SJCRH30 (cell line): ENCODE results near the gene SRXN1. TPM values are rescaled to one million over a fixed set of nuclear protein-coding genes. Genes with fewer than 3 reads are reported as not detected.
A peak's percentile ranks its signal among the peaks of the same experiment; 100 is the strongest.

Experiments used
- DNase-seq, 2 experiments: peaks; one replicate each; pipeline ENCODE4 v3.0.0-alpha.2; 2015 to 2020
- H3K27ac ChIP-seq: fragments of 250-450 bp; sonication (Bioruptor Pico); 2 replicates; pipeline ENCODE4 v1.5.1; 2020; ENCODE audit warnings: mild to moderate bottlenecking, moderate library complexity
- H3K27me3 ChIP-seq: fragments of 250-450 bp; sonication (Bioruptor Pico); 2 replicates; pipeline ENCODE4 v1.5.1; 2020; ENCODE audit warnings: mild to moderate bottlenecking, moderate library complexity
- H3K36me3 ChIP-seq: fragments of 250-450 bp; sonication (Bioruptor Pico); 2 replicates; pipeline ENCODE4 v1.5.1; 2020; ENCODE audit warnings: mild to moderate bottlenecking, moderate library complexity
- H3K4me1 ChIP-seq: fragments of 250-450 bp; sonication (Bioruptor Pico); 2 replicates; pipeline ENCODE4 v1.5.1; 2020; ENCODE audit warnings: mild to moderate bottlenecking, moderate library complexity
- H3K4me3 ChIP-seq: fragments of 250-450 bp; sonication (Bioruptor Pico); 2 replicates; pipeline ENCODE4 v1.5.1; 2020; ENCODE audit warnings: mild to moderate bottlenecking, moderate library complexity
- H3K9me3 ChIP-seq: fragments of 250-450 bp; sonication (Bioruptor Pico); replicated peaks from 2 replicates; pipeline ENCODE4 v1.5.1; 2020; ENCODE audit warnings: mild to moderate bottlenecking, moderate library complexity
- total RNA-seq: library from RNA; depleted of rRNA; stranded (reverse); fragments of >200 nt; shearing (Covaris generic); gene quantifications from 2 replicates; pipeline ENCODE4 v1.2.3, GENCODE V29; 2014

The SRXN1 gene
- total RNA-seq, 1 experiment from 2014 or later = 7.0 TPM

- H3K36me3 ChIP-seq = no peaks in the 10 kb centered on the region
- no peaks in the 10 kb centered on the region for H3K27me3 ChIP-seq
- no peak overlapping the region for H3K4me3 ChIP-seq
- H3K4me1 ChIP-seq = no peaks in the 10 kb centered on the region
- no peaks in the 10 kb centered on the region for H3K9me3 ChIP-seq
- DNase-seq = peak; percentile 35 to 51
- no peak overlapping the region for H3K27ac ChIP-seq
Observed at GRCh38 chr20:641516-641875, 11.5 kb downstream of the SRXN1 start.

GRCh38 chr20:640674-641515 lies 12.1 kb downstream of the SRXN1 start:
- H3K27ac ChIP-seq = no peak overlapping the region
- H3K27me3 ChIP-seq = no peaks in the 10 kb centered on the region
- H3K9me3 ChIP-seq = no peaks in the 10 kb centered on the region
- no peaks in the 10 kb centered on the region for H3K4me1 ChIP-seq
- DNase-seq = no peak
- no peak overlapping the region for H3K4me3 ChIP-seq
- H3K36me3 ChIP-seq = no peaks in the 10 kb centered on the region

- no peak overlapping the region for H3K27ac ChIP-seq
- no peak for DNase-seq
- H3K4me3 ChIP-seq = no peak overlapping the region
- no peaks in the 10 kb centered on the region for H3K9me3 ChIP-seq
- peaks cover 6% of the 10 kb centered on the region; the same call in 1 of the 2 replicates for H3K4me1 ChIP-seq
- H3K27me3 ChIP-seq = 0 out of 2 replicates have a peak, but pooled peaks cover 3% of the 10 kb centered on the region
- no peaks in the 10 kb centered on the region for H3K36me3 ChIP-seq
Observed at GRCh38 chr20:638579-638978, 14.4 kb downstream of the SRXN1 start.

- no peak overlapping the region for H3K4me3 ChIP-seq
- no peaks in the 10 kb centered on the region for H3K9me3 ChIP-seq
- no peak overlapping the region for H3K27ac ChIP-seq
- 0 out of 2 replicates have a peak, but pooled peaks cover 3% of the 10 kb centered on the region for H3K27me3 ChIP-seq
- H3K36me3 ChIP-seq = no peaks in the 10 kb centered on the region
- DNase-seq = no peak
- peaks cover 6% of the 10 kb centered on the region; the same call in 1 of the 2 replicates for H3K4me1 ChIP-seq
Observed at GRCh38 chr20:637559-637958, 15.4 kb downstream of the SRXN1 start.

- Histone ChIP-seq H3K36me3 (no peaks in the 10 kb centered on the region), H3K4me1 (peaks cover 6% of the 10 kb centered on the region; the same call in 1 of the 2 replicates), H3K4me3 (no peak overlapping the region), H3K27ac (no peak overlapping the region), H3K9me3 (no peaks in the 10 kb centered on the region), H3K27me3 (0 out of 2 replicates have a peak, but pooled peaks cover 3% of the 10 kb centered on the region)
- no peak for DNase-seq
Observed at GRCh38 chr20:635893-636338, 17.1 kb downstream of the SRXN1 start.

- Histone ChIP-seq H3K27me3 (0 out of 2 replicates have a peak, but pooled peaks cover 3% of the 10 kb centered on the region), H3K36me3 (no peaks in the 10 kb centered on the region), H3K27ac (no peak overlapping the region), H3K4me3 (no peak overlapping the region), H3K4me1 (peaks cover 6% of the 10 kb centered on the region; the same call in 1 of the 2 replicates), H3K9me3 (no peaks in the 10 kb centered on the region)
- peak in 1 of 2 experiments; percentile 43 for DNase-seq
Observed at GRCh38 chr20:635028-635892, 17.7 kb downstream of the SRXN1 start.

- Histone ChIP-seq H3K4me1 (peaks cover 6% of the 10 kb centered on the region; the same call in 1 of the 2 replicates), H3K27me3 (0 out of 2 replicates have a peak, but pooled peaks cover 3% of the 10 kb centered on the region), H3K4me3 (no peak overlapping the region), H3K27ac (no peak overlapping the region), H3K9me3 (no peaks in the 10 kb centered on the region), H3K36me3 (no peaks in the 10 kb centered on the region)
- no peak for DNase-seq
Observed at GRCh38 chr20:634148-634925, 18.7 kb downstream of the SRXN1 start.

- DNase-seq = no peak
- peaks cover 6% of the 10 kb centered on the region; the same call in 1 of the 2 replicates for H3K4me1 ChIP-seq
Observed at GRCh38 chr20:631101-631500, 21.9 kb downstream of the SRXN1 start.

GRCh38 chr20:626579-626978 lies 26.4 kb downstream of the SRXN1 start:
- no peaks in the 10 kb centered on the region for H3K36me3 ChIP-seq
- no peaks in the 10 kb centered on the region for H3K27me3 ChIP-seq
- no peak overlapping the region for H3K27ac ChIP-seq
- DNase-seq = no peak
- H3K9me3 ChIP-seq = no peaks in the 10 kb centered on the region
- no peak overlapping the region for H3K4me3 ChIP-seq
- H3K4me1 ChIP-seq = no peaks in the 10 kb centered on the region

More at GRCh38 chr20:631101-631500, 21.9 kb downstream of the SRXN1 start:
- Histone ChIP-seq H3K9me3 (no peaks in the 10 kb centered on the region), H3K27me3 (0 out of 2 replicates have a peak, but pooled peaks cover 3% of the 10 kb centered on the region), H3K36me3 (no peaks in the 10 kb centered on the region), H3K4me3 (no peak overlapping the region), H3K27ac (no peak overlapping the region)

- no peaks in the 10 kb centered on the region for H3K9me3 ChIP-seq
- no peaks in the 10 kb centered on the region for H3K36me3 ChIP-seq
- no peaks in the 10 kb centered on the region for H3K4me1 ChIP-seq
- no peaks in the 10 kb centered on the region for H3K27me3 ChIP-seq
- DNase-seq = no peak
- H3K27ac ChIP-seq = no peak overlapping the region
- H3K4me3 ChIP-seq = no peak overlapping the region
Observed at GRCh38 chr20:625360-625932, 27.6 kb downstream of the SRXN1 start.

GRCh38 chr20:623704-624103 lies 29.3 kb downstream of the SRXN1 start:
- Histone ChIP-seq H3K4me1 (no peaks in the 10 kb centered on the region), H3K27ac (no peak overlapping the region), H3K9me3 (no peaks in the 10 kb centered on the region), H3K36me3 (no peaks in the 10 kb centered on the region), H3K4me3 (no peak overlapping the region), H3K27me3 (no peaks in the 10 kb centered on the region)
- no peak for DNase-seq

GRCh38 chr20:623021-623420 lies 30.0 kb downstream of the SRXN1 start:
- Histone ChIP-seq H3K36me3 (no peaks in the 10 kb centered on the region), H3K9me3 (no peaks in the 10 kb centered on the region), H3K4me1 (no peaks in the 10 kb centered on the region), H3K27ac (no peak overlapping the region), H3K27me3 (no peaks in the 10 kb centered on the region), H3K4me3 (no peak overlapping the region)
- DNase-seq = no peak

- H3K9me3 ChIP-seq = no peaks in the 10 kb centered on the region
- no peaks in the 10 kb centered on the region for H3K36me3 ChIP-seq
- H3K27me3 ChIP-seq = no peaks in the 10 kb centered on the region
- no peaks in the 10 kb centered on the region for H3K4me1 ChIP-seq
- DNase-seq = no peak
- no peak overlapping the region for H3K4me3 ChIP-seq
- H3K27ac ChIP-seq = no peak overlapping the region
Observed at GRCh38 chr20:622161-622560, 30.8 kb downstream of the SRXN1 start.
